ENCODE data around the gene BLOC1S3. TPM values are rescaled to one million over a fixed set of nuclear protein-coding genes. Genes with fewer than 3 reads are reported as not detected.

The BLOC1S3 gene
- polyA plus RNA-seq, 1 donor (not counting 4 experiments of a cell fraction or from before 2014, with no cell fraction given), result 5.1 TPM

DNA sequence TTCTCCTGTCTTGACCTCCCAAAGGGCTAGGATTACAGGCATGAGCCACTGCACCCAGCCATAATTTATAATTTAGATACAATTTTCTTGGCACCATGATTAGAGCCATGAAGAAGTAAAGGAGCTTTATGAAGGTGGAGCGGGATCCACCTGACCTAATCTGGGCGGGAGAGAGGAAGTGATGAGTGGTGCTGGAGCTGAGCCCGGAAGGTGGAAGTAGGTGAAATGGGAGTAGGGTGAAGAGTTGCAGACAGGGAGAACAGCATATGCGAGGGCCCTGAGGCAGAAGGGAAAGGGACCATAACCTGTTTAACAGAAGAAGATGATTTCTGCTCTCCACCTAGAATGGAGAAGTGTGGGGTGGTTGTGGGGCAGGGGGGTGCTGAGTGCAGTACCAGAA is 4.2 kb downstream of the BLOC1S3 start:
- Histone ChIP-seq H3K27me3 (ENCODE audit: control insufficient read depth, extremely low read depth, insufficient read depth, low read length) (no peaks in the 10 kb centered on the region), H3K9me1 (ENCODE audit: control insufficient read depth, extremely low read depth, insufficient read depth, low read length) (no peaks in the 10 kb centered on the region), H3K27ac (ENCODE audit: control insufficient read depth, insufficient read depth, low read length) (no peak overlapping the region), H3K36me3 (ENCODE audit: control insufficient read depth in 2 of 2, extremely low read depth in 1 of 2, insufficient read depth in 2 of 2, low read length in 2 of 2) (peaks cover 0 to 4% of the 10 kb centered on the region in 2 experiments), H3K9ac (ENCODE audit: control insufficient read depth, extremely low read depth, insufficient read depth, low read length) (no peak overlapping the region), H2AFZ (ENCODE audit: control insufficient read depth, low read length) (no peak overlapping the region), H3K4me3 (ENCODE audit: control insufficient read depth in 2 of 3, extremely low read depth in 1 of 3, insufficient read depth in 2 of 3, low read depth in 1 of 3, low read length in 3 of 3) (no peak overlapping the region), H4K20me1 (ENCODE audit: control insufficient read depth, extremely low read depth, insufficient read depth, low read length) (no peaks in the 10 kb centered on the region), H3K4me1 (ENCODE audit: control insufficient read depth, extremely low read depth, insufficient read depth, low read length) (peaks cover 6% of the 10 kb centered on the region), H3K4me2 (ENCODE audit: control insufficient read depth, extremely low read depth, insufficient read depth, low read depth, low read length) (no peak overlapping the region), H3K79me2 (ENCODE audit: control insufficient read depth, insufficient read depth, low read length) (peaks cover 20% of the 10 kb centered on the region), H3K9me3 (ENCODE audit: control insufficient read depth, low read depth, low read length) (no peaks in the 10 kb centered on the region)
- DNase-seq (ENCODE audit: low read depth, low spot score), result no peak
- no peak for FAIRE-seq
- no peak for TF ChIP-seq EZH2 (IDR thresholded peaks at IDR 0.05; ENCODE audit: low read length)
- TF ChIP-seq, protein P1, sequence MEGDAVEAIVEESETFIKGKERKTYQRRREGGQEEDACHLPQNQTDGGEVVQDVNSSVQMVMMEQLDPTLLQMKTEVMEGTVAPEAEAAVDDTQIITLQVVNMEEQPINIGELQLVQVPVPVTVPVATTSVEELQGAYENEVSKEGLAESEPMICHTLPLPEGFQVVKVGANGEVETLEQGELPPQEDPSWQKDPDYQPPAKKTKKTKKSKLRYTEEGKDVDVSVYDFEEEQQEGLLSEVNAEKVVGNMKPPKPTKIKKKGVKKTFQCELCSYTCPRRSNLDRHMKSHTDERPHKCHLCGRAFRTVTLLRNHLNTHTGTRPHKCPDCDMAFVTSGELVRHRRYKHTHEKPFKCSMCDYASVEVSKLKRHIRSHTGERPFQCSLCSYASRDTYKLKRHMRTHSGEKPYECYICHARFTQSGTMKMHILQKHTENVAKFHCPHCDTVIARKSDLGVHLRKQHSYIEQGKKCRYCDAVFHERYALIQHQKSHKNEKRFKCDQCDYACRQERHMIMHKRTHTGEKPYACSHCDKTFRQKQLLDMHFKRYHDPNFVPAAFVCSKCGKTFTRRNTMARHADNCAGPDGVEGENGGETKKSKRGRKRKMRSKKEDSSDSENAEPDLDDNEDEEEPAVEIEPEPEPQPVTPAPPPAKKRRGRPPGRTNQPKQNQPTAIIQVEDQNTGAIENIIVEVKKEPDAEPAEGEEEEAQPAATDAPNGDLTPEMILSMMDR (optimal IDR thresholded peaks at IDR 0.05 in 1 of 3, IDR thresholded peaks at IDR 0.05 in 1 of 3, conservative IDR thresholded peaks at IDR 0.05 in 1 of 3; ENCODE audit: extremely low read depth in 1 of 3, insufficient read depth in 2 of 3, low read length in 3 of 3), result no peak
- dilution Hi-C loops (cut with MboI; ENCODE audit: extremely low pct_ligation_motif_present, low sequenced_read_pairs), result no loop called here

DNA sequence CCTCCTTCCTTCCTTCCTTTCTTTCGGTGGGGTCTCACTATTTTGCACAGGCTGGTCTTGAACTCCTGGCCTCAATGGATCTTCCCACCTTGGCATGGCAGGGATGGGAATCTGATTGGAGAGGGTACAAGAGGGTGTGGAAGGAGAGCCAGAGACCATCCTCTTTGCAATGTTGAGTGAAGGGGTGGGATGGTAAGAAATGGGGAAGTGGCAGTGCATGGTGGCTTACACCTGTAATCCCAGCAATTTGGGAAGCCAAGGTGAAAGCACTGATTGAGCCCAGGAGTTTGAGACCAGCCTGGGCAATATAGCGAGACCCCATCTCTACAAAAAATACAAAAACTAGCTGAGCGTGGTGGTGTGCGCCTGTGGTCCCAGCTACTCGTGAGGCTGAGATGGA is 5.5 kb downstream of the BLOC1S3 start:
- H3K4me3 ChIP-seq (ENCODE audit: control insufficient read depth in 2 of 3, extremely low read depth in 1 of 3, insufficient read depth in 2 of 3, low read depth in 1 of 3, low read length in 3 of 3), result no peak overlapping the region
- no peak overlapping the region for H3K27ac ChIP-seq (ENCODE audit: control insufficient read depth, insufficient read depth, low read length)
- TF ChIP-seq, protein P1 (optimal IDR thresholded peaks at IDR 0.05 in 1 of 3, IDR thresholded peaks at IDR 0.05 in 1 of 3, conservative IDR thresholded peaks at IDR 0.05 in 1 of 3; ENCODE audit: extremely low read depth in 1 of 3, insufficient read depth in 2 of 3, low read length in 3 of 3), result no peak
- no peak for TF ChIP-seq EZH2 (IDR thresholded peaks at IDR 0.05; ENCODE audit: low read length)
- no peak overlapping the region for H3K9ac ChIP-seq (ENCODE audit: control insufficient read depth, extremely low read depth, insufficient read depth, low read length)
- peaks cover 20% of the 10 kb centered on the region for H3K79me2 ChIP-seq (ENCODE audit: control insufficient read depth, insufficient read depth, low read length)
- H3K27me3 ChIP-seq (ENCODE audit: control insufficient read depth, extremely low read depth, insufficient read depth, low read length), result no peaks in the 10 kb centered on the region
- peaks cover 6% of the 10 kb centered on the region for H3K4me1 ChIP-seq (ENCODE audit: control insufficient read depth, extremely low read depth, insufficient read depth, low read length)
- H3K36me3 ChIP-seq (ENCODE audit: control insufficient read depth in 2 of 2, extremely low read depth in 1 of 2, insufficient read depth in 2 of 2, low read length in 2 of 2), result peaks cover 0 to 4% of the 10 kb centered on the region in 2 experiments
- no peaks in the 10 kb centered on the region for H3K9me1 ChIP-seq (ENCODE audit: control insufficient read depth, extremely low read depth, insufficient read depth, low read length)
- H3K4me2 ChIP-seq (ENCODE audit: control insufficient read depth, extremely low read depth, insufficient read depth, low read depth, low read length), result no peak overlapping the region
- H2AFZ ChIP-seq (ENCODE audit: control insufficient read depth, low read length), result no peak overlapping the region
- no peaks in the 10 kb centered on the region for H3K9me3 ChIP-seq (ENCODE audit: control insufficient read depth, low read depth, low read length)
- dilution Hi-C loops (cut with MboI; ENCODE audit: extremely low pct_ligation_motif_present, low sequenced_read_pairs), result no loop called here
- H4K20me1 ChIP-seq (ENCODE audit: control insufficient read depth, extremely low read depth, insufficient read depth, low read length), result no peaks in the 10 kb centered on the region
- FAIRE-seq (no peak), DNase-seq (ENCODE audit: low read depth, low spot score) (no peak)

Measured in keratinocyte (primary cell).